Memory B cell (primary cell): ENCODE results near the gene ELK1.
"Not testable (repeated sequence)": the region's sequence is repeated elsewhere in the genome, so short reads cannot be mapped to it uniquely, and the experiment has no call there.

Source experiments
- ATAC-seq: fragments of 150-1000 bp; cut with Tn5 transposase; 2 replicates; pipeline ENCODE4 v1.10.0; 2021; ENCODE audit warnings: low read depth, mild to moderate bottlenecking, moderate library complexity
- DNase-seq, 2 donors: peaks; one replicate each; pipeline ENCODE4 v3.0.0; 2022; ENCODE audit warnings: low spot score in 2 of 2
- H3K27ac Mint-ChIP-seq: one replicate; pipeline ENCODE4 v1.8.0; 2022; ENCODE audit warnings: mild to moderate bottlenecking, moderate library complexity, mixed read lengths
- H3K27me3 Mint-ChIP-seq: one replicate; pipeline ENCODE4 v1.8.0; 2022; ENCODE audit warnings: mixed read lengths
- H3K36me3 Mint-ChIP-seq: one replicate; pipeline ENCODE4 v1.8.0; 2022; ENCODE audit warnings: mild to moderate bottlenecking, mixed read lengths
- H3K4me1 Mint-ChIP-seq: one replicate; pipeline ENCODE4 v1.8.0; 2022; ENCODE audit warnings: mixed read lengths
- H3K4me3 Mint-ChIP-seq: one replicate; pipeline ENCODE4 v1.8.0; 2022; ENCODE audit warnings: mild to moderate bottlenecking, moderate library complexity, mixed read lengths
- H3K9me3 Mint-ChIP-seq: one replicate; pipeline ENCODE4 v1.8.0; 2022; ENCODE audit warnings: mixed read lengths

The ELK1 gene

GRCh38 chrX:47650164-47651042 is at the start of gene ELK1:
Gene ELK1 (minus strand): TSS chrX:47650563. CDS start chrX:47641441, 9,122 bp downstream.
- ATAC-seq (peak; percentile 85), DNase-seq (peak; percentile 65 to 80)
- peak within 1 kb of the TSS; percentile 89 for H3K27ac Mint-ChIP-seq
- peaks cover 19% of the 10 kb centered on the region for H3K4me1 Mint-ChIP-seq
- peak within 1 kb of the TSS; percentile 90 for H3K4me3 Mint-ChIP-seq
- no peaks in the 10 kb centered on the region for H3K9me3 Mint-ChIP-seq
- H3K27me3 Mint-ChIP-seq: no peaks in the 10 kb centered on the region
- peaks cover 11% of the 10 kb centered on the region for H3K36me3 Mint-ChIP-seq

- Mint-ChIP-seq H3K4me1 (no peaks in the 10 kb centered on the region), H3K27ac (no peak overlapping the region), H3K9me3 (no peaks in the 10 kb centered on the region), H3K36me3 (no peaks in the 10 kb centered on the region), H3K4me3 (no peak overlapping the region), H3K27me3 (peaks cover 5% of the 10 kb centered on the region)
- DNase-seq: no peak
- no peak for ATAC-seq
These were observed 46.8 kb upstream of the ELK1 start for GRCh38 chrX:47697181-47697580.

GRCh38 chrX:47690175-47690574 is 39.8 kb upstream of the ELK1 start:
- Mint-ChIP-seq H3K36me3 (no peaks in the 10 kb centered on the region), H3K27ac (no peak overlapping the region), H3K4me1 (no peaks in the 10 kb centered on the region), H3K4me3 (no peak overlapping the region), H3K27me3 (peaks cover 2% of the 10 kb centered on the region), H3K9me3 (no peaks in the 10 kb centered on the region)
- ATAC-seq (no peak), DNase-seq (no peak)

- DNase-seq (no peak), ATAC-seq (no peak)
- Mint-ChIP-seq H3K27me3 (peaks cover 7% of the 10 kb centered on the region), H3K27ac (no peak overlapping the region), H3K36me3 (peaks cover 1% of the 10 kb centered on the region), H3K9me3 (no peaks in the 10 kb centered on the region), H3K4me3 (no peak overlapping the region), H3K4me1 (no peaks in the 10 kb centered on the region)
These were observed 36.9 kb upstream of the ELK1 start for GRCh38 chrX:47687263-47687662.

- H3K27me3 Mint-ChIP-seq: peaks cover 8% of the 10 kb centered on the region
- H3K4me1 Mint-ChIP-seq: no peaks in the 10 kb centered on the region
- H3K9me3 Mint-ChIP-seq: peaks cover 2% of the 10 kb centered on the region
- H3K27ac Mint-ChIP-seq: no peak overlapping the region
- peaks cover 1% of the 10 kb centered on the region for H3K36me3 Mint-ChIP-seq
- ATAC-seq (no peak), DNase-seq (no peak)
- H3K4me3 Mint-ChIP-seq: no peak overlapping the region
These were observed 33.5 kb upstream of the ELK1 start for GRCh38 chrX:47683829-47684205.

GRCh38 chrX:47683184-47683828 is 32.9 kb upstream of the ELK1 start:
- no peak for ATAC-seq
- Mint-ChIP-seq H3K27me3 (peaks cover 8% of the 10 kb centered on the region), H3K4me1 (no peaks in the 10 kb centered on the region), H3K27ac (no peak overlapping the region), H3K9me3 (peaks cover 2% of the 10 kb centered on the region), H3K4me3 (no peak overlapping the region), H3K36me3 (peaks cover 1% of the 10 kb centered on the region)
- DNase-seq: no peak

- DNase-seq, H3K4me3 Mint-ChIP-seq, H3K4me1 Mint-ChIP-seq, H3K27me3 Mint-ChIP-seq, ATAC-seq, H3K27ac Mint-ChIP-seq, H3K9me3 Mint-ChIP-seq, H3K36me3 Mint-ChIP-seq: not testable (repeated sequence)
These were observed 25.8 kb upstream of the ELK1 start for GRCh38 chrX:47675959-47676859.

GRCh38 chrX:47674776-47675175 is 24.4 kb upstream of the ELK1 start:
- H3K9me3 Mint-ChIP-seq: peaks cover 2% of the 10 kb centered on the region
- H3K36me3 Mint-ChIP-seq: no peaks in the 10 kb centered on the region
- ATAC-seq: no peak
- H3K4me3 Mint-ChIP-seq: no peak overlapping the region
- peaks cover 5% of the 10 kb centered on the region for H3K27me3 Mint-ChIP-seq
- H3K27ac Mint-ChIP-seq: no peak overlapping the region
- peaks cover 4% of the 10 kb centered on the region for H3K4me1 Mint-ChIP-seq
- DNase-seq: no peak

GRCh38 chrX:47665797-47666196 is 15.4 kb upstream of the ELK1 start:
- not testable (repeated sequence) for H3K27ac Mint-ChIP-seq, DNase-seq, H3K4me1 Mint-ChIP-seq, H3K4me3 Mint-ChIP-seq, H3K27me3 Mint-ChIP-seq, H3K9me3 Mint-ChIP-seq, H3K36me3 Mint-ChIP-seq, ATAC-seq

- Mint-ChIP-seq H3K4me1 (peaks cover 2% of the 10 kb centered on the region), H3K27me3 (no peaks in the 10 kb centered on the region), H3K27ac (no peak overlapping the region), H3K9me3 (no peaks in the 10 kb centered on the region), H3K36me3 (peaks cover 1% of the 10 kb centered on the region), H3K4me3 (no peak overlapping the region)
- no peak for ATAC-seq
- DNase-seq: no peak
These were observed 14.4 kb upstream of the ELK1 start for GRCh38 chrX:47664737-47665136.

GRCh38 chrX:47662144-47662657 is 11.8 kb upstream of the ELK1 start:
- no peak overlapping the region for H3K4me3 Mint-ChIP-seq
- peaks cover 7% of the 10 kb centered on the region for H3K4me1 Mint-ChIP-seq
- no peak for DNase-seq
- no peak overlapping the region for H3K27ac Mint-ChIP-seq
- H3K9me3 Mint-ChIP-seq: no peaks in the 10 kb centered on the region
- H3K27me3 Mint-ChIP-seq: no peaks in the 10 kb centered on the region
- ATAC-seq: no peak
- no peaks in the 10 kb centered on the region for H3K36me3 Mint-ChIP-seq

- H3K9me3 Mint-ChIP-seq: no peaks in the 10 kb centered on the region
- no peaks in the 10 kb centered on the region for H3K27me3 Mint-ChIP-seq
- H3K4me1 Mint-ChIP-seq: peaks cover 7% of the 10 kb centered on the region
- no peak overlapping the region for H3K4me3 Mint-ChIP-seq
- peaks cover under 1% of the 10 kb centered on the region for H3K36me3 Mint-ChIP-seq
- no peak overlapping the region for H3K27ac Mint-ChIP-seq
- DNase-seq (no peak), ATAC-seq (no peak)
These were observed 11.2 kb upstream of the ELK1 start for GRCh38 chrX:47661539-47661938.

- H3K36me3 Mint-ChIP-seq: peaks cover 4% of the 10 kb centered on the region
- no peak for DNase-seq
- no peak for ATAC-seq
- H3K4me1 Mint-ChIP-seq: peaks cover 7% of the 10 kb centered on the region
- H3K27me3 Mint-ChIP-seq: no peaks in the 10 kb centered on the region
- no peaks in the 10 kb centered on the region for H3K9me3 Mint-ChIP-seq
- H3K27ac Mint-ChIP-seq: peak overlapping the region; percentile 97
- peak overlapping the region; percentile 86 for H3K4me3 Mint-ChIP-seq
These were observed 9.0 kb upstream of the ELK1 start for GRCh38 chrX:47659421-47659726.
